HEK293T (cell line): ENCODE data around the gene MRPL48.

Experiments used
- BHLHE40 ChIP-seq: fragments of 450-650 bp; IDR thresholded peaks from 2 replicates; pipeline ENCODE4 v1.6.1; 2016; ENCODE audit warnings: mild to moderate bottlenecking, moderate library complexity, borderline replicate concordance
- ELF4 ChIP-seq: fragments of 450-650 bp; IDR thresholded peaks from 2 replicates; pipeline ENCODE4 v1.6.1; 2017; ENCODE audit warnings: antibody characterized with exemption
- FOXK2 ChIP-seq: fragments of 450-650 bp; IDR thresholded peaks from 2 replicates; pipeline ENCODE4 v1.6.1; 2016; ENCODE audit warnings: mild to moderate bottlenecking
- FOXM1 ChIP-seq: fragments of 450-650 bp; IDR thresholded peaks from 2 replicates; pipeline ENCODE4 v1.6.1; 2017; ENCODE audit warnings: mild to moderate bottlenecking, borderline replicate concordance
- L3MBTL2 ChIP-seq: fragments of 450-650 bp; conservative IDR thresholded peaks from 2 replicates; pipeline ENCODE4 v1.6.1; 2016; ENCODE audit warnings: mild to moderate bottlenecking
- SP1 ChIP-seq: fragments of 450-650 bp; IDR thresholded peaks from 2 replicates; pipeline ENCODE4 v1.6.1; 2017
- SUZ12 ChIP-seq: fragments of 450-650 bp; IDR thresholded peaks from 2 replicates; pipeline ENCODE4 v1.6.1; 2016; ENCODE audit warnings: mild to moderate bottlenecking
- ZNF384 ChIP-seq: fragments of 450-650 bp; IDR thresholded peaks from 2 replicates; pipeline ENCODE4 v1.6.1; 2016

DNA sequence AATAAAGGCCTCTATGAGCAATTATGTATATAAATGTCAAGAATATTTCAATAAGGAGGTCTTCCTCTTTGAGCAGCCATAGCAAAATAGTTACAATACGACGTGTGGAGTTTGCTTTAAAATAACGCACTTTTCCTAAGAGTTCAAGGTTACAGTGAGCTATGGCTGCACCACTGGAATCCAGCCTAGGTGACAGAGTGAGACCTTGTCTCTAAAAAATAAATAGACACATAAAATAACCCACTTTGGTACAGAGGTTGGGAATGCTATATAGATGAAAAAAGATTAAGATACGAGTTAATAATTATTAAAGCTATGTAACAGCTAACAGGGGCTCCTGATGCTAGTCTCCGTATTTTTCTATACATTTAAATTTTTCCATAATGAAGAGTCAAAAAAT is 39.4 kb upstream of the MRPL48 start:
- TF ChIP-seq SP1 (no peak), ZNF384 (no peak), FOXK2 (no peak), L3MBTL2 (no peak), FOXM1 (no peak), BHLHE40 (no peak), SUZ12 (no peak), ELF4 (no peak)
